Astrocyte of the spinal cord (primary cell): Measurements from ENCODE around the gene DPP6.

ENCODE experiments used
- DNase-seq: peaks from one replicate; pipeline ENCODE4 v3.0.0; 2011; ENCODE audit warnings: low read depth, low spot score
- H3K4me3 ChIP-seq: 2 replicates; pipeline ENCODE4 v1.5.1; 2011; ENCODE audit warnings: low read depth, mild to moderate bottlenecking, low read length, moderate library complexity
- in situ Hi-C: cut with HindIII; loops from 2 replicates; pipeline ENCODE4 v1.10.0; 2017; ENCODE audit warnings: low sequenced_read_pairs
- TF ChIP-seq, protein P1 (sequence below): IDR thresholded peaks from 2 replicates; pipeline ENCODE4 v1.5.1; 2012; ENCODE audit warnings: low read depth, mild to moderate bottlenecking, low read length, inconsistent platforms

The DPP6 gene

GRCh38 chr7:154709840-154710520 lies 657.8 kb downstream of the DPP6 start:
- H3K4me3 ChIP-seq = no peak overlapping the region
- in situ Hi-C loops = no loop called here
- TF ChIP-seq, protein P1, sequence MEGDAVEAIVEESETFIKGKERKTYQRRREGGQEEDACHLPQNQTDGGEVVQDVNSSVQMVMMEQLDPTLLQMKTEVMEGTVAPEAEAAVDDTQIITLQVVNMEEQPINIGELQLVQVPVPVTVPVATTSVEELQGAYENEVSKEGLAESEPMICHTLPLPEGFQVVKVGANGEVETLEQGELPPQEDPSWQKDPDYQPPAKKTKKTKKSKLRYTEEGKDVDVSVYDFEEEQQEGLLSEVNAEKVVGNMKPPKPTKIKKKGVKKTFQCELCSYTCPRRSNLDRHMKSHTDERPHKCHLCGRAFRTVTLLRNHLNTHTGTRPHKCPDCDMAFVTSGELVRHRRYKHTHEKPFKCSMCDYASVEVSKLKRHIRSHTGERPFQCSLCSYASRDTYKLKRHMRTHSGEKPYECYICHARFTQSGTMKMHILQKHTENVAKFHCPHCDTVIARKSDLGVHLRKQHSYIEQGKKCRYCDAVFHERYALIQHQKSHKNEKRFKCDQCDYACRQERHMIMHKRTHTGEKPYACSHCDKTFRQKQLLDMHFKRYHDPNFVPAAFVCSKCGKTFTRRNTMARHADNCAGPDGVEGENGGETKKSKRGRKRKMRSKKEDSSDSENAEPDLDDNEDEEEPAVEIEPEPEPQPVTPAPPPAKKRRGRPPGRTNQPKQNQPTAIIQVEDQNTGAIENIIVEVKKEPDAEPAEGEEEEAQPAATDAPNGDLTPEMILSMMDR = no peak
- DNase-seq = no peak

DNA sequence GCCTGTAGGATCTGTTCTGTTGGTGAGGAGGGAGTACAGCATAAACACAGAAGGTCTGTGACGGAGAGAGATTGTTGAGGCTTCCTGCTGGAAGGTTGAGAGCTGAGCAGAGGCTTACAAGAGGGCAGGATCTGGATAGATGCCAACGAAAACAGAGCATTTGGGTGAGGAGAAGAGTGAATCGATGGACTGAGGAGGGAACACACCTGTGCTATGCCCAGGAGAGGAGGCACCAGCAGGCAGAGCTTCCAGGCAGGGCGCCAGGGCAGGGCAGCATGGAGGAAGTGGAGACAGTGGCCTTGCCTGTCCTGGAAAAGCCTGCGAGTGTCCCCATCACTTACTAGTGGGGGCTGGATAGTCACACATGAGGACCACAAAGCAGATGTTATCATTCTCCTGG lies 667.8 kb downstream of the DPP6 start:
- TF ChIP-seq, protein P1 = no peak
- no peak for DNase-seq
- H3K4me3 ChIP-seq = no peak overlapping the region
- in situ Hi-C loops = no loop called here

- TF ChIP-seq, protein P1 = no peak
- no peak overlapping the region for H3K4me3 ChIP-seq
- no peak for DNase-seq
- in situ Hi-C loops = no loop called here
Observed at GRCh38 chr7:154721086-154721485, 668.9 kb downstream of the DPP6 start.

GRCh38 chr7:154726368-154726767 lies 674.2 kb downstream of the DPP6 start:
- no peak for DNase-seq
- no peak overlapping the region for H3K4me3 ChIP-seq
- TF ChIP-seq, protein P1 = no peak
- in situ Hi-C loops = no loop called here

DNA sequence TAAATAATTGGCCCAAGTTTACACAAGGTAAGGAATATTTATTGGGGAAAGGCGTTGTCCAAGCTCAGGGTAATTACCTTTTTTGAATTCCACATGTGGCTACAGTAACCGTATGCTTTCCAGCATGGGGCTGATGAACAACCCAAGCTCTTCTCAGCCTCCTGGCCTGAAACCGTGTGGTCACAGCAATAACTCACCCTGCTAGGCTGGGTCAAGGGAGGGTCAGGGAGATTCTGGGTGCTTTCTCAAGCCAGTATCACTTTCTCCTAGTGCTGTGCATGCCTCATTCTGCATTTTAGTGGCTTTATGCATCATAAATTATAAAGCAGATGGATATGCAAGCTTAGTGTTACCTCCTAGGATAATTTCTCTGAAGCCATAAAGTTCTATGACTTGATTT lies 676.9 kb downstream of the DPP6 start:
- H3K4me3 ChIP-seq = no peak overlapping the region
- no peak for DNase-seq
- TF ChIP-seq, protein P1 = no peak
- in situ Hi-C loops = no loop called here

DNA sequence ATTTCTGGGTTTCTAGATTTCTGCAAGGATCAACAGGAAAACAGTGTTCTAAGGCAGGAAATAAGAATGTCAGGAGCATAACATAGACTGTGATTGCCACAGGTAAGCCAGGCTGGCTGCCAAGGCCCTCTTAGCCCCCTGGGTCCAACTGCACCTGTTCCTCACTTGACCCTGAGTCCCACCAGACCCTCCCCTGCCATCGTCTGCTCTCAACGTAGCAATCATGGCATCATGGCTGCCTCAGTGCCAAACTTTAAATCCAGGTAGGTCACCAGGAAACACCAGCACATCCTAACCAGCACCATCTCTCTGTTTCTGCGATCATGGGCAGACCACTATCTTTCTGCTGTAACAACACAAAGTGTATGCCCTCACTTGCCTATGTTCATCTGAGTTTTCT lies 683.6 kb downstream of the DPP6 start:
- no peak for DNase-seq
- in situ Hi-C loops = no loop called here
- H3K4me3 ChIP-seq = no peak overlapping the region
- TF ChIP-seq, protein P1 = no peak
